Endothelial cell of umbilical vein (primary cell): ENCODE results near the gene CAMK2B. TPM values are rescaled to one million over a fixed set of nuclear protein-coding genes. Genes with fewer than 3 reads are reported as not detected.

Experiments
- BruUV-seq: library from RNA; stranded (reverse); fragments of 400-500 nt; replicated peaks from 2 replicates; lab custom pipeline; 2021; lab: Mats Ljungman, UMichigan
- CTCF ChIA-PET: fragments of 300-600, 350-600 bp; sonication (Branson Sonifier 250); formaldehyde crosslinking; loops from one replicate; lab custom pipeline; 2021; ENCODE audit warnings: antibody characterized with exemption, inconsistent platforms; lab: Charles Lee
- POLR2A ChIA-PET: fragments of 300-600, 350-600 bp; sonication (Branson Sonifier 250); formaldehyde crosslinking; loops from one replicate; lab custom pipeline; 2021; ENCODE audit warnings: antibody characterized with exemption, inconsistent platforms; lab: Charles Lee
- DNase-seq: peaks from one replicate; pipeline ENCODE4 v3.0.0-alpha.2; 2011; ENCODE audit warnings: low read depth, low spot score
- FAIRE-seq: peaks from 2 replicates; lab custom pipeline; 2011; peaks lifted over from hg19 to GRCh38; lab: Jason Lieb, UNC
- H2AFZ ChIP-seq: 2 replicates; pipeline ENCODE4 v1.6.0; 2012; ENCODE audit warnings: low read depth, low read length, control low read depth, inconsistent platforms
- H3K27ac ChIP-seq: 2 replicates; pipeline ENCODE4 v1.5.1; 2011; ENCODE audit warnings: low read depth, mild to moderate bottlenecking, control low read depth, low read length, moderate library complexity; ENCODE audit not compliant: insufficient read depth
- H3K27me3 ChIP-seq, 2 experiments: 2 replicates each; pipeline versions ENCODE4 v1.6.0 to v1.6.1; 2011; ENCODE audit warnings: low read length in 2 of 2, mixed read lengths in 1 of 2; ENCODE audit not compliant: control insufficient read depth in 2 of 2, insufficient read depth in 2 of 2
- H3K36me3 ChIP-seq, 2 experiments: 2 replicates in 1 of 2; 3 replicates in 1 of 2; pipeline ENCODE4 v1.5.1; 2011; ENCODE audit warnings: low read length in 2 of 2, mild to moderate bottlenecking in 1 of 2, moderate library complexity in 1 of 2; ENCODE audit not compliant: control insufficient read depth in 2 of 2, insufficient read depth in 2 of 2; ENCODE audit errors: extremely low read depth in 1 of 2
- H3K4me1 ChIP-seq: 3 replicates; pipeline ENCODE4 v1.5.1; 2011; ENCODE audit warnings: mild to moderate bottlenecking, low read length; ENCODE audit not compliant: control insufficient read depth, insufficient read depth; ENCODE audit errors: extremely low read depth
- H3K4me2 ChIP-seq: 2 replicates; pipeline ENCODE4 v1.6.1; 2011; ENCODE audit warnings: low read length, control low read depth, mixed read lengths; ENCODE audit not compliant: insufficient read depth
- H3K4me3 ChIP-seq, 3 experiments: fragments of 200-600 bp in 1 of 3; sonication (generic), shearing (Covaris generic) in 1 of 3; replicated peaks in 1 of 3; 2 replicates each; pipeline ENCODE4 v1.5.1; 2011 to 2016; ENCODE audit warnings: control low read depth in 3 of 3, low read length in 3 of 3, mild to moderate bottlenecking in 2 of 3, inconsistent platforms in 1 of 3, low read depth in 1 of 3, moderate library complexity in 1 of 3; ENCODE audit not compliant: insufficient read depth in 1 of 3
- H3K79me2 ChIP-seq: 2 replicates; pipeline ENCODE4 v1.6.0; 2012; ENCODE audit warnings: low read length, inconsistent platforms; ENCODE audit not compliant: control insufficient read depth, insufficient read depth
- H3K9ac ChIP-seq: replicated peaks from 2 replicates; pipeline ENCODE3; 2011; ENCODE audit warnings: low read length, control low read depth; ENCODE audit not compliant: insufficient read depth; ENCODE audit errors: extremely low read depth
- H3K9me1 ChIP-seq: replicated peaks from 3 replicates; pipeline ENCODE4 v1.6.0; 2011; ENCODE audit warnings: mild to moderate bottlenecking, low read length; ENCODE audit not compliant: control insufficient read depth, insufficient read depth; ENCODE audit errors: extremely low read depth
- H3K9me3 ChIP-seq: replicated peaks from 2 replicates; pipeline ENCODE4 v1.5.1; 2012; ENCODE audit warnings: low read length, inconsistent platforms; ENCODE audit not compliant: control insufficient read depth, insufficient read depth
- H4K20me1 ChIP-seq: replicated peaks from 2 replicates; pipeline ENCODE3; 2011; ENCODE audit warnings: mild to moderate bottlenecking, low read length; ENCODE audit not compliant: control insufficient read depth, insufficient read depth; ENCODE audit errors: extremely low read depth
- EZH2 ChIP-seq: IDR thresholded peaks from 2 replicates; pipeline ENCODE4 v1.6.1; 2012; ENCODE audit warnings: borderline replicate concordance, low read depth, mild to moderate bottlenecking, moderate library complexity, low read length, inconsistent platforms; ENCODE audit not compliant: severe bottlenecking
- FOS ChIP-seq: IDR thresholded peaks from 2 replicates; pipeline ENCODE4 v1.6.1; 2011; ENCODE audit warnings: mild to moderate bottlenecking, low read length, moderate library complexity, borderline replicate concordance; ENCODE audit not compliant: insufficient read depth
- GATA2 ChIP-seq: IDR thresholded peaks from 2 replicates; pipeline ENCODE4 v1.7.0; 2011; ENCODE audit warnings: low read depth, mild to moderate bottlenecking, moderate library complexity, mixed read lengths, low read length; ENCODE audit not compliant: insufficient read length, insufficient read depth
- JUN ChIP-seq: IDR thresholded peaks from 2 replicates; pipeline ENCODE4 v1.6.1; 2011; ENCODE audit warnings: borderline replicate concordance, low read depth; ENCODE audit not compliant: insufficient read length, insufficient read depth
- MYC ChIP-seq: IDR thresholded peaks from one replicate; pipeline ENCODE4 v1.6.1; 2011; ENCODE audit warnings: mild to moderate bottlenecking, low read depth, low read length
- POLR2A ChIP-seq: IDR thresholded peaks from 2 replicates; pipeline ENCODE4 v1.6.1; 2012; ENCODE audit warnings: low read depth, mild to moderate bottlenecking, control low read depth, low read length
- POLR2AphosphoS5 ChIP-seq: IDR thresholded peaks from 2 replicates; pipeline ENCODE4 v1.6.1; 2012; ENCODE audit warnings: low read depth, mild to moderate bottlenecking, control low read depth, low read length, moderate library complexity; ENCODE audit not compliant: insufficient read depth
- dilution Hi-C: fragments of 300-500 bp; cut with MboI; formaldehyde crosslinking; loops from one replicate; pipeline ENCODE4 v1.15.0; 2019; ENCODE audit warnings: low sequenced_read_pairs; ENCODE audit not compliant: extremely low pct_ligation_motif_present
- intact Hi-C: fragments of 100-400 bp; cut with micrococcal nuclease; formaldehyde crosslinking; loops from one replicate; pipeline ENCODE4 v1.10.0; 2022
- polyA plus RNA-seq, 4 experiments: library from polyadenylated mRNA; depleted of rRNA in 3 of 4; stranded (reverse) in 3 of 4; unstranded in 1 of 4; fragments of >200 nt; gene quantifications; 2 replicates each; pipeline versions ENCODE4 v1.2.1 to v1.2.3, GENCODE V29; 2011 to 2012; ENCODE audit warnings: missing spikeins in 1 of 4
- total RNA-seq: library from RNA; stranded (reverse); gene quantifications from 2 replicates; pipeline ENCODE4 v1.2.3, GENCODE V29; 2021
- TF ChIP-seq, protein P1 (sequence below), 2 donors: IDR thresholded peaks; 1 replicate in 1 of 2; 2 replicates in 1 of 2; pipeline ENCODE4 v1.5.1; 2011; ENCODE audit warnings: low read length in 2 of 2, mild to moderate bottlenecking in 2 of 2, moderate library complexity in 2 of 2, control low read depth in 1 of 2, inconsistent platforms in 1 of 2, low read depth in 1 of 2; ENCODE audit not compliant: insufficient read depth in 1 of 2; ENCODE audit errors: extremely low read depth in 1 of 2
- TF ChIP-seq, protein P2 (sequence below): IDR thresholded peaks from 2 replicates; pipeline ENCODE4 v1.6.1; 2011; ENCODE audit not compliant: insufficient read depth, insufficient read length

CAMK2B gene
- total and polyA plus RNA-seq, 2 donors (not counting 3 experiments of a cell fraction or from before 2014, with no cell fraction given), result 0.57 to 1.6 TPM

- ChIA-PET CTCF (interaction anchor here (1.0 kb wide), 1 partner anchor 85 kb away, joined by 3 read pairs; no protein-coding TSS in a partner anchor), POLR2A (no interaction called here)
- no peak overlapping the region for H3K4me2 ChIP-seq
- no peaks in the 10 kb centered on the region for H3K9me3 ChIP-seq
- H3K36me3 ChIP-seq, result no peaks in the 10 kb centered on the region
- H3K79me2 ChIP-seq, result no peaks in the 10 kb centered on the region
- no peak for TF ChIP-seq MYC
- TF ChIP-seq GATA2, result no peak
- TF ChIP-seq, protein P1, sequence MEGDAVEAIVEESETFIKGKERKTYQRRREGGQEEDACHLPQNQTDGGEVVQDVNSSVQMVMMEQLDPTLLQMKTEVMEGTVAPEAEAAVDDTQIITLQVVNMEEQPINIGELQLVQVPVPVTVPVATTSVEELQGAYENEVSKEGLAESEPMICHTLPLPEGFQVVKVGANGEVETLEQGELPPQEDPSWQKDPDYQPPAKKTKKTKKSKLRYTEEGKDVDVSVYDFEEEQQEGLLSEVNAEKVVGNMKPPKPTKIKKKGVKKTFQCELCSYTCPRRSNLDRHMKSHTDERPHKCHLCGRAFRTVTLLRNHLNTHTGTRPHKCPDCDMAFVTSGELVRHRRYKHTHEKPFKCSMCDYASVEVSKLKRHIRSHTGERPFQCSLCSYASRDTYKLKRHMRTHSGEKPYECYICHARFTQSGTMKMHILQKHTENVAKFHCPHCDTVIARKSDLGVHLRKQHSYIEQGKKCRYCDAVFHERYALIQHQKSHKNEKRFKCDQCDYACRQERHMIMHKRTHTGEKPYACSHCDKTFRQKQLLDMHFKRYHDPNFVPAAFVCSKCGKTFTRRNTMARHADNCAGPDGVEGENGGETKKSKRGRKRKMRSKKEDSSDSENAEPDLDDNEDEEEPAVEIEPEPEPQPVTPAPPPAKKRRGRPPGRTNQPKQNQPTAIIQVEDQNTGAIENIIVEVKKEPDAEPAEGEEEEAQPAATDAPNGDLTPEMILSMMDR (IDR thresholded peaks at IDR 0.05; ENCODE audit: extremely low read depth in 1 of 2, insufficient read depth in 1 of 2, low read depth in 1 of 2, low read length in 2 of 2), result no peak
- TF ChIP-seq FOS, result no peak
- no peak for TF ChIP-seq EZH2
- TF ChIP-seq POLR2A, result no peak
- TF ChIP-seq, protein P2, sequence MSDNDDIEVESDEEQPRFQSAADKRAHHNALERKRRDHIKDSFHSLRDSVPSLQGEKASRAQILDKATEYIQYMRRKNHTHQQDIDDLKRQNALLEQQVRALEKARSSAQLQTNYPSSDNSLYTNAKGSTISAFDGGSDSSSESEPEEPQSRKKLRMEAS, result no peak
- no peak for TF ChIP-seq JUN
- TF ChIP-seq POLR2AphosphoS5, result no peak
- H3K27me3 ChIP-seq, result peaks cover 14 to 21% of the 10 kb centered on the region in 2 experiments
- DNase-seq (no peak), FAIRE-seq (no peak)
- no TSS peak for BruUV-seq
- dilution Hi-C loops (no loop called here), intact Hi-C loops (no loop called here)
- no peaks in the 10 kb centered on the region for H4K20me1 ChIP-seq
- no peak overlapping the region for H2AFZ ChIP-seq
- no peaks in the 10 kb centered on the region for H3K9me1 ChIP-seq
- H3K27ac ChIP-seq, result no peak overlapping the region
- no peaks in the 10 kb centered on the region for H3K4me1 ChIP-seq
- H3K9ac ChIP-seq, result no peak overlapping the region
- H3K4me3 ChIP-seq, result no peak overlapping the region
Observed at GRCh38 chr7:44320141-44320540, 5.3 kb downstream of the CAMK2B start.
